Adrenal gland (tissue), 12 donors: ENCODE data around the gene CD74. TPM values are rescaled to one million over a fixed set of nuclear protein-coding genes. Genes with fewer than 3 reads are reported as not detected.

Experiments used
- DNase-seq, 7 donors: peaks; one replicate each; pipeline ENCODE4 v3.0.0-alpha.2; 2019 to 2020
- H3K27ac ChIP-seq, 5 donors: fragments of 200-600 bp; sonication (generic) in 4 of 5; 1 replicate in 3 of 5; 2 replicates in 2 of 5; pipeline versions ENCODE4 v1.5.1 to v1.8.0; 2016 to 2020; ENCODE audit warnings: mild to moderate bottlenecking in 1 of 5
- H3K27me3 ChIP-seq: fragments of 200-600 bp; 2 replicates; pipeline ENCODE4 v1.8.0; 2021
- H3K36me3 ChIP-seq, 2 donors: fragments of 200-600 bp; replicated peaks in 1 of 2; 1 replicate in 1 of 2; 2 replicates in 1 of 2; pipeline versions ENCODE4 v1.5.1 to v1.8.0; 2018 to 2022
- H3K4me1 ChIP-seq, 2 donors: fragments of 200-600 bp; replicated peaks in 1 of 2; 1 replicate in 1 of 2; 2 replicates in 1 of 2; pipeline versions ENCODE4 v1.5.1 to v1.8.0; 2018 to 2021
- H3K4me3 ChIP-seq, 4 donors: fragments of 200-600 bp; sonication (generic) in 3 of 4; one replicate each; pipeline ENCODE4 v1.5.1; 2016 to 2018
- H3K9me3 ChIP-seq, 3 donors: fragments of 200-600 bp; sonication (generic) in 1 of 3; replicated peaks in 1 of 3; 1 replicate in 2 of 3; 2 replicates in 1 of 3; pipeline versions ENCODE4 v1.5.1 to v1.8.0; 2016 to 2021
- CTCF ChIP-seq, 6 experiments: fragments of 450-650 bp in 4 of 6; fragments of 200-600 bp in 2 of 6; sonication (generic) in 1 of 6; IDR thresholded peaks; 1 replicate in 5 of 6; 2 replicates in 1 of 6; pipeline versions ENCODE4 v1.5.1 to v1.8.0; 2016 to 2021; ENCODE audit warnings: antibody characterized with exemption in 6 of 6, mild to moderate bottlenecking in 2 of 6, moderate library complexity in 1 of 6
- POLR2A ChIP-seq, 2 donors: fragments of 450-650 bp; IDR thresholded peaks; one replicate each; pipeline ENCODE4 v1.6.1; 2017; ENCODE audit warnings: antibody characterized with exemption in 2 of 2, mild to moderate bottlenecking in 2 of 2, moderate library complexity in 1 of 2
- WGBS, 4 donors: extraction: QIAGEN DNeasy Blood & Tissue Kit in 2 of 4; methylation state at CpG; one replicate each; pipeline versions ENCODE4 v1.1.5 to v1.1.7; 2013 to 2017; 5-methylcytosine and 5-hydroxymethylcytosine counted together
- intact Hi-C, 2 donors: fragments of 100-400 bp; cut with DNase I; formaldehyde crosslinking; loops; one replicate each; pipeline versions ENCODE4 v1.14.1 to v1.15.0; 2022 to 2023
- polyA plus RNA-seq, 3 donors: library from polyadenylated mRNA; stranded (reverse); fragments of 200-250 nt in 2 of 3; fragments of 350-450 nt in 1 of 3; fragmentation: Illumina TruSeq in 1 of 3; extraction: RNeasy Lipid Tissue Mini Kit (QIAGEN cat#74804) in 1 of 3; gene quantifications; one replicate each; pipeline ENCODE4 v1.2.3, GENCODE V29; 2013 to 2014
- total RNA-seq, 9 donors: library from RNA; depleted of rRNA in 4 of 9; stranded (reverse); fragments of >200 nt in 4 of 9; fragments of 120-200 nt in 1 of 9; fragmentation: NEBNext Ultra II Directional in 1 of 9; extraction: Animal tissue kit (Norgen Biotek cat#: 25700) in 1 of 9; gene quantifications; one replicate each; pipeline versions ENCODE4 v1.1.0 to v1.2.4, GENCODE V29; 2013 to 2023
- donor health status: healthy with polysubstance abuse.
- donor health status: Bipolar disorder and iron deficiency.
- donor health status: DM: yes; HTN: yes; CAD: no.
- donor health status: DM: no; HTN: no; CAD: no.
- donor health status: DM: no; HTN: no; CAD: no.
- donor health status: DM: yes; HTN: yes; CAD: no.

CD74 gene
- total and polyA plus RNA-seq, 12 donors = 71.4 to 3,185 (median 1,084) TPM

GRCh38 chr5:150431574-150431973 is 18.9 kb upstream of the CD74 start:
- DNase-seq = no peak
- H3K36me3 ChIP-seq = no peaks in the 10 kb centered on the region
- no peaks in the 10 kb centered on the region for H3K9me3 ChIP-seq
- no peak for TF ChIP-seq CTCF (IDR thresholded peaks at IDR 0.05)
- no peak for TF ChIP-seq POLR2A (IDR thresholded peaks at IDR 0.05)
- H3K4me1 ChIP-seq = no peaks in the 10 kb centered on the region
- WGBS, 4 donors = 59 to 67% (median 63%) methylated on average over 4 of the region's 4 CpGs
- H3K4me3 ChIP-seq = no peak overlapping the region
- no peaks in the 10 kb centered on the region for H3K27me3 ChIP-seq
- no peak overlapping the region for H3K27ac ChIP-seq
- intact Hi-C loops = loop anchor here in 1 of 2 donors (10.0 kb wide), 2 partner anchors 157 to 267 kb away; partner anchors contain the start of gene CDX1

- no peak for DNase-seq
- H3K4me1 ChIP-seq = no peaks in the 10 kb centered on the region
- no peaks in the 10 kb centered on the region for H3K9me3 ChIP-seq
- H3K27me3 ChIP-seq = no peaks in the 10 kb centered on the region
- WGBS, 4 donors = 91 to 94% (median 93%) methylated on average over 18 of the region's 18 CpGs
- TF ChIP-seq CTCF (IDR thresholded peaks at IDR 0.05) = no peak
- TF ChIP-seq POLR2A (IDR thresholded peaks at IDR 0.05) = no peak
- H3K27ac ChIP-seq = no peak overlapping the region
- H3K4me3 ChIP-seq = no peak overlapping the region
- H3K36me3 ChIP-seq = no peaks in the 10 kb centered on the region
- intact Hi-C loops = loop anchor here in 1 of 2 donors (10.0 kb wide), 2 partner anchors 156 to 266 kb away; partner anchors contain the start of gene CDX1
Measured at GRCh38 chr5:150431048-150431447, 18.3 kb upstream of the CD74 start.

GRCh38 chr5:150429410-150429873 is 16.7 kb upstream of the CD74 start:
- H3K4me1 ChIP-seq = no peaks in the 10 kb centered on the region
- no peaks in the 10 kb centered on the region for H3K27me3 ChIP-seq
- intact Hi-C loops = no loop called here
- H3K27ac ChIP-seq = no peak overlapping the region
- TF ChIP-seq CTCF (IDR thresholded peaks at IDR 0.05) = no peak
- TF ChIP-seq POLR2A (IDR thresholded peaks at IDR 0.05) = no peak
- H3K9me3 ChIP-seq = no peaks in the 10 kb centered on the region
- H3K36me3 ChIP-seq = no peaks in the 10 kb centered on the region
- DNase-seq = no peak
- WGBS, 4 donors = 67 to 88% (median 75%) methylated on average over 5 of the region's 5 CpGs
- no peak overlapping the region for H3K4me3 ChIP-seq

- no peak overlapping the region for H3K4me3 ChIP-seq
- intact Hi-C loops = no loop called here
- TF ChIP-seq POLR2A (IDR thresholded peaks at IDR 0.05) (no peak), CTCF (IDR thresholded peaks at IDR 0.05) (no peak)
- H3K27me3 ChIP-seq = no peaks in the 10 kb centered on the region
- no peaks in the 10 kb centered on the region for H3K9me3 ChIP-seq
- H3K27ac ChIP-seq = no peak overlapping the region
- no peaks in the 10 kb centered on the region for H3K4me1 ChIP-seq
- 88 to 100% (median 95%) methylated on average over 1 to 5 of the region's 5 CpGs for WGBS, 4 donors
- no peaks in the 10 kb centered on the region for H3K36me3 ChIP-seq
- no peak for DNase-seq
Measured at GRCh38 chr5:150428978-150429377, 16.3 kb upstream of the CD74 start.
